NCI-H748 (cell line): ENCODE data around the gene PYGB.

Source experiments
- DNase-seq: peaks from one replicate; lab custom pipeline; 2025; ENCODE audit not compliant: unreplicated experiment; lab: John Stamatoyannopoulos, UW

Gene PYGB

DNA sequence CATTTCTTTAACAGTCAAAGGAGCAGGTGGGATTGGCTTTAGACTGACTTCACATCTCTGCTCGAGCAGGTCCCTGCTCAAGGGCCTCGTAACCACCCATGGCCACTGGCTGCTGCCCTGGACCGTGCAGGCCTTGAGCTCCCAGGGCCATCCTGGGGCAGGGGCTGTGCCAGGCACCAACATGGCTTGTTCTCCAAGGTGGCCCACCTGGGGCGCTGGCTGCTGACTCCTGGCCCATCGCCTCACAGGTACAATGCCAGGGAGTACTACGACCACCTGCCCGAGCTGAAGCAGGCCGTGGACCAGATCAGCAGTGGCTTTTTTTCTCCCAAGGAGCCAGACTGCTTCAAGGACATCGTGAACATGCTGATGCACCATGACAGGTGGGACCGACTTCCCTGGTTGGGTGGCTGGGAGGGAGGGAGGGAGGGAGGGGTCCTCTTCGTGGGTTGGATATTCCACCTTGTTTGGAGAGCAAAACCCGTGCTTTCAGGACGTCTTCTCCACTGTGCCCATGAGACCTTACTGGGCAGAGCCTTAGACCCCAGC, 46.1 kb downstream of the PYGB start:
- no peak for DNase-seq

DNA sequence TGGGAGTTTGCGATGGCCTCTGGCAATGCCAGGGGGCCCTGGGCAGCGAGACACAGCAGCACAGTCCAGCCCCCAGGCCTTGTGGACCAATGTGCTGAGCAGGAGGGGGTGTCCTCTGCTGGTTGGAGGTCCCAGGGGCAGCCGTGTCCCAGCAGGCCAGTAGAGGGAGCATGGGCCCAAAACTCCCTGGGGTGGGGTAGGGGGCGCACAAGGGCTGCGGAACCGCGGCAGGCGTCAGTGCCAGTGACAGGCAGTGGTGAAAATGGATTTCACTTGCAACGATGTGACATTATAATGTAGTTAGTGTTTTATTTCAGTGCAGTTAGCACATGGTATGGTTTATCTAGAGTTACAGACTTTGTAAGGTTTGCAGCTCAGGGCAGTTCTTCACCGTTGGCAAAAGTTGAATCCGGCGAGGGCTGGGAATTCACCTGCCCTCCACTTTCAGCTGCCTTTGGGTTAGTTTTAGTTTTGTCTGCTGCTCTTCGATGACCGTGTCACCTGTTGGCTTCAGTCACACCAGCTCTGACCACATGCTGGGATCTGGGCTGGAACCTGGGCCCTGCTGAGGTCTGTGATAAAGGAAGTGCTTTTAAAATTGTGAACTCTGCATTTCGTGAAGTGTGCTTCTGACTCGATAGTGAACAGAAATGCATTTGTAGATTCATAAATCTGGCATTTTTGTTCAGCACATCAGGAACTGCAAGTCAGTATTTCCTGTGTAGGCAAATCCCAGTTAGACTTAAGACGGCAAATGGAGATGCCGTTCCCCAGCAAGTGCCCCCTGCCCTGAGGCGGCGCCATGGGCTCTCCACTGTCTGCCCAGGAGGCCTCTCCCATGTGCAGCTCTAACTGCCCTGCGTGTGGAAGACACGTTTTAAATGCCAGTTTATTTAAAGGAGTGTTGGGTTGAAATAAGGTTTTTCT, 46.8 kb downstream of the PYGB start:
- peak; percentile 36 for DNase-seq

GRCh38 chr20:25295386-25296093, 47.7 kb downstream of the PYGB start:
- DNase-seq: no peak

- DNase-seq: peak; percentile 33
These were observed 48.5 kb downstream of the PYGB start for GRCh38 chr20:25296094-25297093.

DNA sequence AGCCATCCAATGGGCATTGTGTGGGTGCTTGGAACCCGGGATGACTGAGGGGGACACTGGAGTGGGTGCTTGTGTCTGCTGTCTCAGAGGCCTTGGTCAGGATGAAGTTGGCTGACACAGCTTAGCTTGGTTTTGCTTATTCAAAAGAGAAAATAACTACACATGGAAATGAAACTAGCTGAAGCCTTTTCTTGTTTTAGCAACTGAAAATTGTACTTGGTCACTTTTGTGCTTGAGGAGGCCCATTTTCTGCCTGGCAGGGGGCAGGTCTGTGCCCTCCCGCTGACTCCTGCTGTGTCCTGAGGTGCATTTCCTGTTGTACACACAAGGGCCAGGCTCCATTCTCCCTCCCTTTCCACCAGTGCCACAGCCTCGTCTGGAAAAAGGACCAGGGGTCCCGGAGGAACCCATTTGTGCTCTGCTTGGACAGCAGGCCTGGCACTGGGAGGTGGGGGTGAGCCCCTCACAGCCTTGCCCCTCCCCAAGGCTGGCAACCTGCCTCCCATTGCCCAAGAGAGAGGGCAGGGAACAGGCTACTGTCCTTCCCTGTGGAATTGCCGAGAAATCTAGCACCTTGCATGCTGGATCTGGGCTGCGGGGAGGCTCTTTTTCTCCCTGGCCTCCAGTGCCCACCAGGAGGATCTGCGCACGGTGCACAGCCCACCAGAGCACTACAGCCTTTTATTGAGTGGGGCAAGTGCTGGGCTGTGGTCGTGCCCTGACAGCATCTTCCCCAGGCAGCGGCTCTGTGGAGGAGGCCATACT, 49.4 kb downstream of the PYGB start:
- DNase-seq: no peak

DNA sequence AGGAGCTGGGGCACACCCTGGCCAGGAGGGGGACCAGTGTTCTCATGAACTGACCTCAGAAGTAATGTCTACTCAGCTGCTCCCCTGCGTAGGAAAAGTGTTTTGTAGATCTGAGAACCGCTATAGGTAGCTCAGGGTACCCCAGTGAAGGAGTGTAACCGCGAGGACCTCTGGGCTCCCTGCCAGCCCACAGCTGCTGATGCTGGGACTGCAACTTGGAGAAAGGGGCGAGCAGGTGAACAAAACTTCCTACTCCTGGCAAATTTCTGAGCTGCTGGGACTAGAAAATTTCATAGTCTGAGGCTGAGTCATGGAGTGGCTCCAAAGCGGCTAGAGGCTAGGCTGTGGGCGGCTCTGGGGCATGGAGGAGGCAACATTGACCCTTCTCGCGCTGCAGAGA, 51.9 kb downstream of the PYGB start:
- no peak for DNase-seq

DNA sequence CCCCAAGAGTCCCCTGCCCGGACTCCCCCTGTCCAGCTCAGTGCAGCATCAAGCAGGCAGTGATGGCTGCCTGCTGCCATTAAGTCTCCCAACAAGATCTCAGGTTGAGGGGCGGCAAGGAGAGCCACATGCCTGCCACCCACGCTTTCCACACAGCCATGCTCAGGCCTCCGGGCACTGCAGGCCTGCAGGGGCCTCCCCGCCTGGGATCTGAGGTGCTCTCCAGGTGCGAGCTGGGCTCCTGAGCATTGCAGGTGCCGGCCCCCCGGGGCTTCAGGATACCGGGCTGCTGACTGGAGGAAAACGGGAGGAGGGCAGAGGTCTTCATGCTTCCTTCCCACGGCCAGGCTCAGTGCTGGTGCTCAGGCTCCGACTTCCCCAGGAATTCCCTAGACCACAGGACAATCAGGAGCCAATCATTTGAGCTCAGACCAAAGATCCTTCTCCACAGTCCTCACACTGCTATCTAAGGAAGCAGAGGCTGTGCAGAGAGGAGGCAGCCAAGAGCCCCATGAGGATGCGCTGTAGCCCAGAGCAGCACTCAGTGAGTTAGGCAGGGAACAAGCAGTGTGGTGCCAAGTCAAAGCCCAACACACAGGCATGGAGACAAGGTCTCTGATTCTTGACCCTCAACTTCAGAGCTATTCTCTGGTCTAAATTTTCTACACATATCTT, 52.7 kb downstream of the PYGB start:
- DNase-seq: no peak

DNA sequence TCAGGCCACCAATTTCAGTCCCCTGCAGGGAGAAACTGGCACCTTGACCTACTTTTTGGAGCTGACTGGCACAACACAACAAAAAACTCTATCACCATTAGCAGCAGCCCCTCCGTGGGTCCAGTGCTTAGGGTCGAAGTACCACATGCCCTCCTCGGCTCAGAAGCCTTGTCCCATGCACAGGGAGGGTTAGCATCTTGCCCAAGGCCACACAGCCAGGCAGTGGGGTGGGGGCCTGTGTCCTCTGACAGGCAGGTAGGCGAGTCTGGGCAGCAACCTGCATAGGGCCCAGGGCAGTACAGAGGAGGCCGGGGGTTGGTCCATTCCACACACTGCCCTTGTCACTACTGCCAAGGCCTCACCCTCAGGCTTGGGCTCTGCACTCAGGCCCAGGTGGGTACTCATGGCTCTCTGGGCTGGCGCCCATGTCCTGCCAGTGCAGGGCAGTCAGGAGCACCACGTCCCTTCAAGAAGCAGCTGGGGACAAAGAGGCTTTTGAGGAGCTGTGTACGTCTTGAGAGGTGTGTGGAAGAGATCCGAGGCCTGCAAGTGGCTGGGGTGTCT, 53.6 kb downstream of the PYGB start:
- no peak for DNase-seq

- DNase-seq: no peak
These were observed 54.7 kb downstream of the PYGB start for GRCh38 chr20:25302596-25302995.

GRCh38 chr20:25303292-25304024, 55.6 kb downstream of the PYGB start:
- DNase-seq: no peak

DNA sequence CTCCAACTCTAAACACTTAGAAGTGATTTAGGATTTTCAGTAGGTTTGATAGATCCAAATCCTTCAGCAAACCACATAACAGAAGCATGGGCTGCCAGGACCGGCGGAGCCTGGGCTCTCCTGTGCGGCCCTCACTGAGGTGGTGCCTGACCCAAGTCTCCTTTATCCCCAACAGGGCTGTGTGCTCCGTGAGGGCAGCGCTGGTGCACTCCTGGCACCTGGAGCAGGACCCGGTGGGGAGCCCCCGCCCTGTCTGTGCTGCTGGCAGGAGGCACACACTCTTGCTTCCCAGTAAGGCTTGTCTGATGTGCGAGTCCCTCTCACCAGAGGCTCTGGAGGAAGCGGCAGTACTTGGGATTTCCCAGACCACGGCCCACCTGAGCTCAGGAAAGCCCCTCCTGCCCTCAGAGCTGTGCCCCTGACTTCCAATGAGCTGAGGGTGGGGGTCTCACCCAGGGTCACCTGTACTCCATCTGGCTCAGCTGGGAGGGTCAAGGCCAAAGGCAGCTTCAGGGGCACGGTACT, 56.2 kb downstream of the PYGB start:
- DNase-seq: no peak

DNA sequence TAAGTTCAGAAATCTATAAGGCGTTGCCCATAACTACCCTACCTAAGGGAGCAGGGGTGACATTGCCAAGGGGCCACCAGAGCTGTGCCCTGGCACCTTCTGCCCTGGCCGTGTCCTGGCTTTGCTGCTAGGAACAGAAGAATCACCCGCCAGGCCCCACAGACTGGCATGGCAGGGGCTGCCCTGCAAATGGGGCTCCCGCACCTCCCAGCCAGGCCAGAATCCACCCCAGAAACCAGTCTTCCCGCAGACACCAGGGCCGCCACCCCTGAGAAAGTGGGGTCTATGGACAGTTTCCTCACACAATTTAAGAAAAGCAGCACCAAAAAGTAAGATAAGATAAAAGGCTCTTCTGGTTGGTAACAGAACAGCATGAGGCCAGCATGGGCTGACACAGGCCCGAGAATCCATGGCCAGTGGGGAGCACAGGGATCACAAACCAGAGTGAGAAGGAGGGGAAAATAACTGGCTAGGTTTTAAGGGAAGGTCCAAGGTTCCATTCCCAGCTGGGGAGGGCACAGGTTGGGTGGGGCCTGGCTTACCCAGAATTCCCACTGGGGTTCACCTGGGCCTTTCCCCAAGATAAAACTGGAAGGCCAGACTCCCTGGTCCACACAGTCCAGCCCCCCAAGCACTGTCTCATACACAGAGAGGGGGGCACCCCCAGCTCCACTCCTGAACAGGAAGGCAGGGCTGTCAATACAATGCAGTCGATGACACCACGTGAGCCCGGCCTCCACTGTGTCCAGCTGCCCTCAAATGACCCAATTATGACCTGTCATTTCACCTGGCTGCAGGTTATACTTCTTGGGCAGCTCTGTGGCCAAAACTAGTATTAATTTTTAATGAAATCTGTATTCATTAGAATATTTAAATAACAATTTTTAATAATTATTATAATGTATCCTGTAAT, 59.4 kb downstream of the PYGB start:
- DNase-seq: no peak

DNA sequence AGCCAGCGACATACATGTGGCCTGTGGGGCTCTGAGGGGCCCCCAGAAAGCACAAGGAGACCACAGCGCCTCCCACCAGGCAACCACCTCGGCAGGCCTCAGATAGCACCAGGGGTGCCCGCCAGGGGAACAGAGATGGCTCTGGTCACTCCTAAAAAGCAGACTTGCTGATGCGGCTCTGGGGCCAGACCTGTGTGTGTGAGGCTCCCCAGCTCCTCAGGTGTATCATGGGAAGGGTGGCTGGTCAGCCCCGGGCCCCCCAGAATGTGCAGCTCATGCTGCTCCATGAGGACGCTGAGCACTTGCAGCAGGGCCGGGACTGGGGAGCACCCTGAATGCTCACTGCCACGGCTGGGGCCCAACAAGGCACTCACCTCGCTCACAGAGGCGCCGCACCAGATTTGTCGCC, 60.2 kb downstream of the PYGB start:
- DNase-seq: no peak

- DNase-seq: no peak
These were observed 60.9 kb downstream of the PYGB start for GRCh38 chr20:25308671-25309394.

GRCh38 chr20:25309395-25310267, 61.7 kb downstream of the PYGB start:
- DNase-seq: peak; percentile 13
